Spinal cord (tissue), 10 donors: Measurements from ENCODE around the gene SPEG. TPM values are rescaled to one million over a fixed set of nuclear protein-coding genes. Genes with fewer than 3 reads are reported as not detected.

Source experiments
- DNase-seq, 6 donors: peaks; one replicate each; pipeline versions ENCODE4 v3.0.0 to v3.0.0-alpha.2; 2013 to 2015; ENCODE audit warnings: low spot score in 6 of 6, low read depth in 4 of 6
- H3K27ac ChIP-seq: one replicate; pipeline ENCODE4 v1.5.1; 2013; ENCODE audit warnings: low read depth, low read length, control low read depth
- H3K27me3 ChIP-seq: one replicate; pipeline ENCODE4 v1.6.1; 2013; ENCODE audit warnings: low read length; ENCODE audit not compliant: control insufficient read depth, insufficient read depth
- H3K36me3 ChIP-seq: one replicate; pipeline ENCODE4 v1.6.1; 2013; ENCODE audit warnings: low read length; ENCODE audit not compliant: control insufficient read depth, insufficient read depth
- H3K4me1 ChIP-seq: one replicate; pipeline ENCODE4 v1.6.1; 2013; ENCODE audit warnings: low read length; ENCODE audit not compliant: control insufficient read depth, insufficient read depth
- H3K4me3 ChIP-seq: one replicate; pipeline ENCODE4 v1.5.1; 2013; ENCODE audit warnings: low read depth, low read length, control low read depth
- H3K9me3 ChIP-seq: one replicate; pipeline ENCODE4 v1.6.1; 2013; ENCODE audit warnings: low read length; ENCODE audit not compliant: control insufficient read depth, insufficient read depth
- WGBS: methylation state at CpG from one replicate; pipeline ENCODE4 v1.1.5; 2013; ENCODE audit warnings: missing lambda C conversion rate; ENCODE audit not compliant: insufficient coverage; 5-methylcytosine and 5-hydroxymethylcytosine counted together
- polyA plus RNA-seq, 2 donors: library from polyadenylated mRNA; unstranded; fragments of 120-200 nt; gene quantifications; one replicate each; pipeline ENCODE4 v1.2.1, GENCODE V29; 2013; ENCODE audit not compliant: insufficient read length in 2 of 2
- total RNA-seq, 2 donors: library from RNA; depleted of rRNA in 1 of 2; stranded (reverse); fragments of 120-200 nt in 1 of 2; fragments of >200 nt in 1 of 2; gene quantifications; one replicate each; pipeline versions ENCODE4 v1.2.3 to v1.2.4, GENCODE V29; 2013 to 2014
- donor health status: healthy.

The SPEG gene
- total and polyA plus RNA-seq, 4 donors: 12.2 to 84.2 (median 46.0) TPM

DNA sequence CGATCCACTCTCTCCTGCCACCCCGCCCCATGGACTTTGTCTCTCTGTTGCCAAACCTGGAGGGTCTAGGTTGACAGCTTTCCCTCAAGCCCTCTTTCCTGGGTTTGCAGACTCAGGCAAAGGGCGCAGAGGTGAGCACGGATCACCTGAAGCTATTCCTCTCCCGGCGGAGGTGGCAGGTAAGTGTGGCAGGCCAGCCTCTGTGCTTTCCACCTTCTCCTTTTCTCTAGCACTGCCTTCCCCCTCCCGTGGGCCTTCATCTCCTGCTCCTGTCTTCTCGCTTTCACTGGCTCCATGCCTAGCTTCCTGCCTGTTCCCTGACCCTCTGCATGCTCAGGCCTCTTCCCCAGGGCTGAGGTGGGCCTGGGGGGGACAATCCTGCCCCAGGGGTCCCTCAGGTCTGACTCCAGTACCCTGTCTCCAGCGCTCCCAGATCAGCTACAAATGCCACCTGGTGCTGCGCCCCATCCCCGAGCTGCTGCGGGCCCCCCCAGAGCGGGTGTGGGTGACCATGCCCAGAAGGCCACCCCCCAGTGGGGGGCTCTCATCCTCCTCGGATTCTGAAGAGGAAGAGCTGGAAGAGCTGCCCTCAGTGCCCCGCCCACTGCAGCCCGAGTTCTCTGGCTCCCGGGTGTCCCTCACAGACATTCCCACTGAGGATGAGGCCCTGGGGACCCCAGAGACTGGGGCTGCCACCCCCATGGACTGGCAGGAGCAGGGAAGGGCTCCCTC lies 48.2 kb downstream of the SPEG start:
- DNase-seq: no peak
- Histone ChIP-seq H3K36me3 (peaks cover 58% of the 10 kb centered on the region), H3K9me3 (no peaks in the 10 kb centered on the region), H3K27ac (no peak overlapping the region), H3K27me3 (peaks cover 45% of the 10 kb centered on the region), H3K4me3 (no peak overlapping the region), H3K4me1 (peaks cover 33% of the 10 kb centered on the region)
- 71% methylated on average over 17 of the region's 17 CpGs for WGBS

- peaks cover 45% of the 10 kb centered on the region for H3K27me3 ChIP-seq
- H3K4me1 ChIP-seq: peaks cover 32% of the 10 kb centered on the region
- no peaks in the 10 kb centered on the region for H3K9me3 ChIP-seq
- H3K27ac ChIP-seq: no peak overlapping the region
- no peak for DNase-seq
- WGBS: 26% methylated on average over 58 of the region's 58 CpGs
- peaks cover 65% of the 10 kb centered on the region for H3K36me3 ChIP-seq
- H3K4me3 ChIP-seq: no peak overlapping the region
Measured at GRCh38 chr2:219483451-219484342, 49.1 kb downstream of the SPEG start.

DNA sequence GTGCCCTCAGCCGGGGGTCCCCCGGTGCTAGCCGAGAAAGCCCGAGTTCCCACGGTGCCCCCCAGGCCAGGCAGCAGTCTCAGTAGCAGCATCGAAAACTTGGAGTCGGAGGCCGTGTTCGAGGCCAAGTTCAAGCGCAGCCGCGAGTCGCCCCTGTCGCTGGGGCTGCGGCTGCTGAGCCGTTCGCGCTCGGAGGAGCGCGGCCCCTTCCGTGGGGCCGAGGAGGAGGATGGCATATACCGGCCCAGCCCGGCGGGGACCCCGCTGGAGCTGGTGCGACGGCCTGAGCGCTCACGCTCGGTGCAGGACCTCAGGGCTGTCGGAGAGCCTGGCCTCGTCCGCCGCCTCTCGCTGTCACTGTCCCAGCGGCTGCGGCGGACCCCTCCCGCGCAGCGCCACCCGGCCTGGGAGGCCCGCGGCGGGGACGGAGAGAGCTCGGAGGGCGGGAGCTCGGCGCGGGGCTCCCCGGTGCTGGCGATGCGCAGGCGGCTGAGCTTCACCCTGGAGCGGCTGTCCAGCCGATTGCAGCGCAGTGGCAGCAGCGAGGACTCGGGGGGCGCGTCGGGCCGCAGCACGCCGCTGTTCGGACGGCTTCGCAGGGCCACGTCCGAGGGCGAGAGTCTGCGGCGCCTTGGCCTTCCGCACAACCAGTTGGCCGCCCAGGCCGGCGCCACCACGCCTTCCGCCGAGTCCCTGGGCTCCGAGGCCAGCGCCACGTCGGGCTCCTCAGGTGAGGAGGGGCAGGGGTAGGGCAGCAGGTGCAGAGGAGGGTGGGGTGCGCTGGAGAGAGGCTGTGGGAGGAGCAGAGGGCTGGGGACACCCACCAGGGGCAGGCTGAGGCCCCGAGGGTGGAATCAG lies 49.9 kb downstream of the SPEG start:
- no peak overlapping the region for H3K27ac ChIP-seq
- H3K4me1 ChIP-seq: peaks cover 32% of the 10 kb centered on the region
- H3K4me3 ChIP-seq: no peak overlapping the region
- DNase-seq: peak in 2 of 6 donors; percentile 21 to 32
- H3K36me3 ChIP-seq: peaks cover 65% of the 10 kb centered on the region
- H3K9me3 ChIP-seq: no peaks in the 10 kb centered on the region
- 4% methylated on average over 89 of the region's 89 CpGs for WGBS
- peaks cover 45% of the 10 kb centered on the region for H3K27me3 ChIP-seq

- WGBS: 64% methylated on average over 6 of the region's 12 CpGs
- Histone ChIP-seq H3K27ac (no peak overlapping the region), H3K36me3 (peaks cover 65% of the 10 kb centered on the region), H3K9me3 (no peaks in the 10 kb centered on the region), H3K4me1 (peaks cover 32% of the 10 kb centered on the region), H3K4me3 (no peak overlapping the region), H3K27me3 (peaks cover 45% of the 10 kb centered on the region)
- DNase-seq: no peak
Measured at GRCh38 chr2:219485201-219485580, 50.5 kb downstream of the SPEG start.

GRCh38 chr2:219486380-219486959 lies 51.8 kb downstream of the SPEG start:
- Histone ChIP-seq H3K27me3 (peaks cover 45% of the 10 kb centered on the region), H3K4me1 (peaks cover 29% of the 10 kb centered on the region), H3K27ac (no peak overlapping the region), H3K4me3 (no peak overlapping the region), H3K9me3 (no peaks in the 10 kb centered on the region), H3K36me3 (peaks cover 61% of the 10 kb centered on the region)
- no peak for DNase-seq
- WGBS: 51% methylated on average over 5 of the region's 8 CpGs

- Histone ChIP-seq H3K36me3 (peaks cover 64% of the 10 kb centered on the region), H3K4me3 (no peak overlapping the region), H3K27ac (no peak overlapping the region), H3K27me3 (peaks cover 29% of the 10 kb centered on the region), H3K9me3 (no peaks in the 10 kb centered on the region), H3K4me1 (peaks cover 19% of the 10 kb centered on the region)
- 89% methylated on average over 11 of the region's 17 CpGs for WGBS
- no peak for DNase-seq
Measured at GRCh38 chr2:219488149-219488843, 53.7 kb downstream of the SPEG start.

GRCh38 chr2:219488844-219489194 lies 54.2 kb downstream of the SPEG start:
- Histone ChIP-seq H3K9me3 (no peaks in the 10 kb centered on the region), H3K27me3 (peaks cover 26% of the 10 kb centered on the region), H3K4me3 (no peak overlapping the region), H3K4me1 (peaks cover 18% of the 10 kb centered on the region), H3K27ac (no peak overlapping the region), H3K36me3 (peaks cover 59% of the 10 kb centered on the region)
- WGBS: 91% methylated on average over 11 of the region's 14 CpGs
- no peak for DNase-seq

- no peak overlapping the region for H3K27ac ChIP-seq
- DNase-seq: no peak
- H3K36me3 ChIP-seq: peaks cover 56% of the 10 kb centered on the region
- WGBS: 93% methylated on average over 8 of the region's 9 CpGs
- H3K9me3 ChIP-seq: no peaks in the 10 kb centered on the region
- H3K4me1 ChIP-seq: peaks cover 13% of the 10 kb centered on the region
- no peak overlapping the region for H3K4me3 ChIP-seq
- peaks cover 22% of the 10 kb centered on the region for H3K27me3 ChIP-seq
Measured at GRCh38 chr2:219489315-219489714, 54.7 kb downstream of the SPEG start.

DNA sequence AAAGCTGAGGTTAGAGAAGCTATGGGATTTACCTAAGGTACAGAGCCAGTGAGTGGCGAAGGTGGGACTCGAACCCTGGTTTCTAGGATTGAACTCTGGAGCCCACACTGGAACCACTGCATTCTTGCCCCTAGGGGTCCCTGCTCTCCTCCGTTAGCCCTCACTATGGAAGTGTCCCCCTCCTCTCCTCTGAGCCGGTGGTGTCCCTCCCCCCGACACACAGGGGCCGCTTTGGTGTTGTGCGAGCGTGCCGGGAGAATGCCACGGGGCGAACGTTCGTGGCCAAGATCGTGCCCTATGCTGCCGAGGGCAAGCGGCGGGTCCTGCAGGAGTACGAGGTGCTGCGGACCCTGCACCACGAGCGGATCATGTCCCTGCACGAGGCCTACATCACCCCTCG lies 55.5 kb downstream of the SPEG start:
- no peaks in the 10 kb centered on the region for H3K9me3 ChIP-seq
- H3K36me3 ChIP-seq: peaks cover 56% of the 10 kb centered on the region
- 89% methylated on average over 21 of the region's 23 CpGs for WGBS
- peaks cover 24% of the 10 kb centered on the region for H3K27me3 ChIP-seq
- no peak overlapping the region for H3K4me3 ChIP-seq
- no peak overlapping the region for H3K27ac ChIP-seq
- no peak for DNase-seq
- peaks cover 8% of the 10 kb centered on the region for H3K4me1 ChIP-seq
